Ovary (tissue), 10 donors: ENCODE measurements around the gene PTPN13. TPM values are rescaled to one million over a fixed set of nuclear protein-coding genes. Genes with fewer than 3 reads are reported as not detected.
A peak's percentile ranks its signal among the peaks of the same experiment; 100 is the strongest.

ENCODE experiments used
- DNase-seq, 5 donors: peaks; one replicate each; pipeline ENCODE4 v3.0.0-alpha.2; 2019 to 2020
- H3K27ac ChIP-seq, 2 donors: fragments of 200-600 bp; one replicate each; pipeline versions ENCODE4 v1.5.1 to v1.8.0; 2019 to 2022
- H3K27me3 ChIP-seq: fragments of 200-600 bp; one replicate; pipeline ENCODE4 v1.8.0; 2022
- H3K36me3 ChIP-seq: fragments of 200-600 bp; sonication (generic); one replicate; pipeline ENCODE4 v1.5.1; 2019
- H3K4me1 ChIP-seq: one replicate; pipeline ENCODE4 v1.8.1; 2013; ENCODE audit warnings: mild to moderate bottlenecking, moderate library complexity; ENCODE audit not compliant: insufficient read depth
- H3K4me3 ChIP-seq: fragments of 200-600 bp; sonication (generic); one replicate; pipeline ENCODE4 v1.5.1; 2017
- H3K9me3 ChIP-seq, 2 donors: fragments of 200-600 bp in 1 of 2; sonication (generic) in 1 of 2; one replicate each; pipeline versions ENCODE4 v1.5.1 to v1.8.1; 2013 to 2019; ENCODE audit warnings: mild to moderate bottlenecking in 1 of 2, moderate library complexity in 1 of 2
- CTCF ChIP-seq, 3 donors: fragments of 450-650 bp in 2 of 3; fragments of 200-600 bp in 1 of 3; IDR thresholded peaks; one replicate each; pipeline versions ENCODE4 v1.5.1 to v1.8.0; 2016 to 2022; ENCODE audit warnings: antibody characterized with exemption in 3 of 3, mild to moderate bottlenecking in 1 of 3
- EP300 ChIP-seq: sonication (generic); formaldehyde crosslinking; IDR thresholded peaks from one replicate; pipeline ENCODE4 v1.6.1; 2017; ENCODE audit warnings: antibody characterized with exemption
- POLR2A ChIP-seq: fragments of 450-650 bp; IDR thresholded peaks from one replicate; pipeline ENCODE4 v1.6.1; 2017; ENCODE audit warnings: antibody characterized with exemption, mild to moderate bottlenecking, moderate library complexity
- WGBS, 3 donors: extraction: QIAGEN DNeasy Blood & Tissue Kit in 1 of 3; methylation state at CpG; one replicate each; pipeline versions ENCODE4 v1.1.5 to v1.1.7; 2013 to 2017; 5-methylcytosine and 5-hydroxymethylcytosine counted together
- intact Hi-C, 4 donors: fragments of 100-400 bp; cut with DNase I; formaldehyde crosslinking; loops; one replicate each; pipeline versions ENCODE4 v1.11.0 to v1.15.1; 2022 to 2023
- long read RNA-seq, 3 donors: library from polyadenylated mRNA in 2 of 3; unstranded in 2 of 3; transcript quantifications; one replicate each; pipeline ENCODE4 v2.0.0 and lab custom pipeline, GENCODE V29; 2021 to 2026
- polyA plus RNA-seq, 2 donors: library from polyadenylated mRNA; stranded (reverse); fragments of 200-250 nt in 1 of 2; fragments of 350-450 nt in 1 of 2; fragmentation: Illumina TruSeq in 1 of 2; extraction: RNeasy Lipid Tissue Mini Kit (QIAGEN cat#74804) in 1 of 2; gene quantifications; one replicate each; pipeline ENCODE4 v1.2.3, GENCODE V29; 2013 to 2014
- total RNA-seq, 7 donors: library from RNA; depleted of rRNA in 2 of 7; stranded (reverse); fragments of >200 nt in 2 of 7; fragmentation: NEBNext Ultra II Directional in 3 of 7; extraction: Animal tissue kit (Norgen Biotek cat#: 25700) in 3 of 7; gene quantifications; one replicate each; pipeline versions ENCODE4 v1.1.0 to v1.2.4, GENCODE V29; 2016 to 2023
- donor health status: DM: no; HTN: no; CAD: no; lungs with moderate emphysema.
- donor health status: DM: no; HTN: no; CAD: no.
- donor health status: Bipolar disorder and iron deficiency.
- donor health status: DM: yes; HTN: yes; CAD: no.
- donor health status: DM: no; HTN: no; CAD: no.
- donor health status: DM: yes; HTN: yes; CAD: no.

Gene PTPN13
- total RNA-seq (10 to 100 TPM; 38.5 to 73.4 (median 54.6) TPM), polyA plus RNA-seq (10 to 100 TPM; 17.0 to 22.8 TPM)
- long read RNA-seq, donor 1, partial matches to known transcripts, result 44 of 50 reads
- long read RNA-seq, donor 1, other reads (novel, unspliced or antisense), result 6 of 50 reads
- long read RNA-seq, donor 2, full-length matches to known transcripts, result 1 of 8 reads
- long read RNA-seq, donor 2, partial matches to known transcripts, result 7 of 8 reads
- long read RNA-seq, donor 2, other reads (novel, unspliced or antisense), result 0 of 8 reads
- long read RNA-seq, donor 3, full-length matches to known transcripts, result 3 of 23 reads
- long read RNA-seq, donor 3, partial matches to known transcripts, result 12 of 23 reads
- long read RNA-seq, donor 3, other reads (novel, unspliced or antisense), result 8 of 23 reads

GRCh38 chr4:86593688-86594558, at the start of gene PTPN13:
PTPN13 (plus strand) TSS chr4:86594315; CDS start chr4:86635257, 40,942 bp downstream.
- Histone ChIP-seq H3K27me3 (no peaks in the 10 kb centered on the region), H3K9me3 (no peaks in the 10 kb centered on the region), H3K36me3 (no peaks in the 10 kb centered on the region), H3K4me1 (peaks cover 6% of the 10 kb centered on the region), H3K27ac (peak within 1 kb of the TSS; percentile 87 to 91), H3K4me3 (peak within 1 kb of the TSS; percentile 85)
- intact Hi-C loops, result loop anchor here in 3 of 4 donors (5.0 to 10.0 kb wide), 2 partner anchors 97 to 301 kb away; partner anchors contain the start of gene C4orf36 (in 3 of the 3)
- TF ChIP-seq EP300 (peak; percentile 37), CTCF (IDR thresholded peaks at IDR 0.05) (no peak), POLR2A (peak; percentile 82)
- peak; percentile 99 to 100 (median 99) for DNase-seq
- WGBS, 3 donors, result 1 to 2% (median 1%) methylated on average over 31 to 60 of the region's 60 CpGs

- no peak overlapping the region for H3K4me3 ChIP-seq
- H3K27ac ChIP-seq, result no peak overlapping the region
- no peak for TF ChIP-seq EP300
- no peak for TF ChIP-seq CTCF (IDR thresholded peaks at IDR 0.05)
- no peak for TF ChIP-seq POLR2A
- H3K4me1 ChIP-seq, result no peaks in the 10 kb centered on the region
- H3K36me3 ChIP-seq, result no peaks in the 10 kb centered on the region
- WGBS, 3 donors, result 89 to 96% (median 94%) methylated on average over 20 to 22 of the region's 22 CpGs
- no peaks in the 10 kb centered on the region for H3K9me3 ChIP-seq
- DNase-seq, result no peak
- no peaks in the 10 kb centered on the region for H3K27me3 ChIP-seq
- intact Hi-C loops, result no loop called here
Measured at GRCh38 chr4:86547140-86547539, 47.0 kb upstream of the PTPN13 start.

GRCh38 chr4:86549163-86549788, 44.8 kb upstream of the PTPN13 start:
- Histone ChIP-seq H3K36me3 (no peaks in the 10 kb centered on the region), H3K27ac (no peak overlapping the region), H3K4me3 (no peak overlapping the region), H3K9me3 (no peaks in the 10 kb centered on the region), H3K4me1 (no peaks in the 10 kb centered on the region), H3K27me3 (no peaks in the 10 kb centered on the region)
- no peak for TF ChIP-seq EP300
- TF ChIP-seq POLR2A, result no peak
- TF ChIP-seq CTCF (IDR thresholded peaks at IDR 0.05), result no peak
- intact Hi-C loops, result no loop called here
- no peak for DNase-seq
- 94 to 97% (median 95%) methylated on average over 4 of the region's 4 CpGs for WGBS, 3 donors

GRCh38 chr4:86551387-86551786, 42.7 kb upstream of the PTPN13 start:
- intact Hi-C loops, result no loop called here
- TF ChIP-seq EP300 (no peak), POLR2A (no peak), CTCF (IDR thresholded peaks at IDR 0.05) (no peak)
- Histone ChIP-seq H3K27ac (no peak overlapping the region), H3K27me3 (no peaks in the 10 kb centered on the region), H3K4me3 (no peak overlapping the region), H3K9me3 (no peaks in the 10 kb centered on the region), H3K4me1 (no peaks in the 10 kb centered on the region), H3K36me3 (no peaks in the 10 kb centered on the region)
- no peak for DNase-seq
- 97 to 100% (median 98%) methylated on average over 2 of the region's 2 CpGs for WGBS, 3 donors
